ENCODE data around the gene RBX1. TPM values are rescaled to one million over a fixed set of nuclear protein-coding genes. Genes with fewer than 3 reads are reported as not detected.
"Not testable (repeated sequence)": the region's sequence is repeated elsewhere in the genome, so short reads cannot be mapped to it uniquely, and the experiment has no call there.

RBX1 gene
- polyA plus RNA-seq, 3 donors = 42.7 to 247 (median 224) TPM

DNA sequence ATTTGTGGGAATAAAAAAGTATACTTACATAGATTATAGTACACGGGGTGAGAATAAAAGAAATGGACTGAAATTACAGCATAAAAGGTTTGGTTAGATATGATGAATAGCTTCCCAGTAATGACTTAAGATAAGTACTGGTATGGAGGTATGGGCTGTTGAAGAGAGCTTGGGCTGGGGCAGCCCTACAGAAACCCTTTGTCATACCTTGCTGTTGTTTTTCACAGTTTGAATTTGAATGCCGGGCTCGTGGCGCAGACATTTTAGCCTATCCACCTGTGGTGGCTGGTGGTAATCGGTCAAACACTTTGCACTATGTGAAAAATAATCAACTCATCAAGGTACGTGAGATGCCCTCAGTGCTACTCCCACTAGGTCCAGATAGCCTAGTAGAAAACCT is 42.3 kb upstream of the RBX1 start:
- H3K9me3 Mint-ChIP-seq = no peaks in the 10 kb centered on the region

DNA sequence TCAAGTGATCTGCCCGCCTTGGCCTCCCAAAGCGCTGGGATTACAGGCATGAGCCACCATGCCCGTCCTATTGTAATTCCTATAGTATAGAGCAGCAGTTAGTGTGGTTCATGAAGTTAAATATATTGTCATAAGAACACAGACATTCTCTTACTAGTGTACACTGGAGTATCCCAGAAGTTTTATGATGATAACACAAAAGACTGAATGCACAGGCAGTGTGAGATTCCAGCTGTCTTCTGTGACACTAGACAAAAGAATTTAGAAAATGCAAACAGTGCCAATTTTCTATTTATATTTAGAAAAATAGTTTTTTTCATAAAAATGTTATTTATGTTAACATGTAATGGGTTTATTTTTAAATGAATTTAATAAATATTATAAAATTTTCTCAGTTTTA is 39.4 kb upstream of the RBX1 start:
- H3K36me3 Mint-ChIP-seq = peaks cover 26 to 40% of the 10 kb centered on the region in 2 donors
- H3K4me1 Mint-ChIP-seq = no peaks in the 10 kb centered on the region
- H3K79me2 ChIP-seq (ENCODE audit: insufficient read depth, low read length) = no peaks in the 10 kb centered on the region
- WGBS (ENCODE audit: insufficient coverage) = no CpG with 5 or more reads among the region's 3 CpGs
- H3K4me3 Mint-ChIP-seq = no peak overlapping the region
- no peaks in the 10 kb centered on the region for H3K27me3 ChIP-seq (ENCODE audit: control insufficient read depth in 2 of 2, insufficient read depth in 2 of 2, low read length in 2 of 2)
- H3K9me3 Mint-ChIP-seq = no peaks in the 10 kb centered on the region
- H3K4me3 ChIP-seq (replicated peaks in 1 of 3; ENCODE audit: low read depth in 2 of 3, low read length in 3 of 3) = no peak overlapping the region
- H3K4me2 ChIP-seq (replicated peaks; ENCODE audit: extremely low read depth, low read length, poor library complexity, severe bottlenecking) = no peak overlapping the region
- H3K27me3 Mint-ChIP-seq (ENCODE audit: low read depth in 3 of 3) = peaks cover 0 to 2% (median 0%) of the 10 kb centered on the region in 3 donors
- H3K36me3 ChIP-seq (replicated peaks in 1 of 2; ENCODE audit: control insufficient read depth in 1 of 2, insufficient read depth in 2 of 2, low read length in 2 of 2) = peaks cover 3 to 40% of the 10 kb centered on the region in 2 donors
- H2AFZ ChIP-seq (ENCODE audit: insufficient read depth, low read depth, low read length, poor library complexity, severe bottlenecking) = no peak overlapping the region
- H3K27ac Mint-ChIP-seq = peak overlapping the region in 1 of 7 donors; percentile 58
- TF ChIP-seq, protein P1, sequence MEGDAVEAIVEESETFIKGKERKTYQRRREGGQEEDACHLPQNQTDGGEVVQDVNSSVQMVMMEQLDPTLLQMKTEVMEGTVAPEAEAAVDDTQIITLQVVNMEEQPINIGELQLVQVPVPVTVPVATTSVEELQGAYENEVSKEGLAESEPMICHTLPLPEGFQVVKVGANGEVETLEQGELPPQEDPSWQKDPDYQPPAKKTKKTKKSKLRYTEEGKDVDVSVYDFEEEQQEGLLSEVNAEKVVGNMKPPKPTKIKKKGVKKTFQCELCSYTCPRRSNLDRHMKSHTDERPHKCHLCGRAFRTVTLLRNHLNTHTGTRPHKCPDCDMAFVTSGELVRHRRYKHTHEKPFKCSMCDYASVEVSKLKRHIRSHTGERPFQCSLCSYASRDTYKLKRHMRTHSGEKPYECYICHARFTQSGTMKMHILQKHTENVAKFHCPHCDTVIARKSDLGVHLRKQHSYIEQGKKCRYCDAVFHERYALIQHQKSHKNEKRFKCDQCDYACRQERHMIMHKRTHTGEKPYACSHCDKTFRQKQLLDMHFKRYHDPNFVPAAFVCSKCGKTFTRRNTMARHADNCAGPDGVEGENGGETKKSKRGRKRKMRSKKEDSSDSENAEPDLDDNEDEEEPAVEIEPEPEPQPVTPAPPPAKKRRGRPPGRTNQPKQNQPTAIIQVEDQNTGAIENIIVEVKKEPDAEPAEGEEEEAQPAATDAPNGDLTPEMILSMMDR (IDR thresholded peaks at IDR 0.05) = no peak
- intact Hi-C loops (cut with micrococcal nuclease) = no loop called here
- H3K9me3 ChIP-seq (replicated peaks in 1 of 2; ENCODE audit: control insufficient read depth in 1 of 2, insufficient read depth in 1 of 2, low read length in 2 of 2) = no peaks in the 10 kb centered on the region
- H3K4me1 ChIP-seq (ENCODE audit: control insufficient read depth in 1 of 2, insufficient read depth in 2 of 2, low read length in 2 of 2) = no peaks in the 10 kb centered on the region
- H3K27ac ChIP-seq (ENCODE audit: low read depth in 1 of 2, low read length in 2 of 2) = no peak overlapping the region
- H3K9ac ChIP-seq (ENCODE audit: insufficient read depth, low read length, poor library complexity, severe bottlenecking) = no peak overlapping the region
- no peaks in the 10 kb centered on the region for H4K20me1 ChIP-seq (ENCODE audit: insufficient read depth, low read length)
- DNase-seq = no peak

More for the DNA sequence above, 42.3 kb upstream of the RBX1 start:
- H3K36me3 ChIP-seq (replicated peaks in 1 of 2; ENCODE audit: control insufficient read depth in 1 of 2, insufficient read depth in 2 of 2, low read length in 2 of 2) = peaks cover 4 to 24% of the 10 kb centered on the region in 2 donors
- no peaks in the 10 kb centered on the region for H3K27me3 ChIP-seq (ENCODE audit: control insufficient read depth in 2 of 2, insufficient read depth in 2 of 2, low read length in 2 of 2)
- H3K4me3 ChIP-seq (replicated peaks in 1 of 3; ENCODE audit: low read depth in 2 of 3, low read length in 3 of 3) = no peak overlapping the region
- H3K27ac Mint-ChIP-seq = peak overlapping the region in 1 of 7 donors; percentile 27
- TF ChIP-seq, protein P1 (IDR thresholded peaks at IDR 0.05) = no peak
- H3K4me2 ChIP-seq (replicated peaks; ENCODE audit: extremely low read depth, low read length, poor library complexity, severe bottlenecking) = no peak overlapping the region
- no peak overlapping the region for H3K27ac ChIP-seq (ENCODE audit: low read depth in 1 of 2, low read length in 2 of 2)
- peaks cover 14 to 31% of the 10 kb centered on the region in 2 donors for H3K36me3 Mint-ChIP-seq
- no peaks in the 10 kb centered on the region for H3K79me2 ChIP-seq (ENCODE audit: insufficient read depth, low read length)
- DNase-seq = no peak
- no peak overlapping the region for H3K9ac ChIP-seq (ENCODE audit: insufficient read depth, low read length, poor library complexity, severe bottlenecking)
- H3K27me3 Mint-ChIP-seq (ENCODE audit: low read depth in 3 of 3) = no peaks in the 10 kb centered on the region
- H3K4me3 Mint-ChIP-seq = no peak overlapping the region
- H4K20me1 ChIP-seq (ENCODE audit: insufficient read depth, low read length) = no peaks in the 10 kb centered on the region
- no peaks in the 10 kb centered on the region for H3K9me3 ChIP-seq (replicated peaks in 1 of 2; ENCODE audit: control insufficient read depth in 1 of 2, insufficient read depth in 1 of 2, low read length in 2 of 2)
- intact Hi-C loops (cut with micrococcal nuclease) = no loop called here
- H3K4me1 ChIP-seq (ENCODE audit: control insufficient read depth in 1 of 2, insufficient read depth in 2 of 2, low read length in 2 of 2) = no peaks in the 10 kb centered on the region
- no peak overlapping the region for H2AFZ ChIP-seq (ENCODE audit: insufficient read depth, low read depth, low read length, poor library complexity, severe bottlenecking)
- WGBS (ENCODE audit: insufficient coverage) = 80% methylated on average over 1 of the region's 6 CpGs
- no peaks in the 10 kb centered on the region for H3K4me1 Mint-ChIP-seq

GRCh38 chr22:40912987-40913386 is 38.2 kb upstream of the RBX1 start:
- H4K20me1 ChIP-seq (ENCODE audit: insufficient read depth, low read length); H3K9ac ChIP-seq (ENCODE audit: insufficient read depth, low read length, poor library complexity, severe bottlenecking); H3K27ac ChIP-seq (ENCODE audit: low read depth in 1 of 2, low read length in 2 of 2); H2AFZ ChIP-seq (ENCODE audit: insufficient read depth, low read depth, low read length, poor library complexity, severe bottlenecking); H3K27ac Mint-ChIP-seq; H3K4me2 ChIP-seq (replicated peaks; ENCODE audit: extremely low read depth, low read length, poor library complexity, severe bottlenecking); H3K4me3 Mint-ChIP-seq; H3K9me3 Mint-ChIP-seq; intact Hi-C loops (cut with micrococcal nuclease); DNase-seq; H3K79me2 ChIP-seq (ENCODE audit: insufficient read depth, low read length); H3K4me1 ChIP-seq (ENCODE audit: control insufficient read depth in 1 of 2, insufficient read depth in 2 of 2, low read length in 2 of 2); H3K27me3 Mint-ChIP-seq (ENCODE audit: low read depth in 3 of 3); H3K4me1 Mint-ChIP-seq; H3K9me3 ChIP-seq (replicated peaks in 1 of 2; ENCODE audit: control insufficient read depth in 1 of 2, insufficient read depth in 1 of 2, low read length in 2 of 2); H3K4me3 ChIP-seq (replicated peaks in 1 of 3; ENCODE audit: low read depth in 2 of 3, low read length in 3 of 3); H3K27me3 ChIP-seq (ENCODE audit: control insufficient read depth in 2 of 2, insufficient read depth in 2 of 2, low read length in 2 of 2): not testable (repeated sequence)
- WGBS (ENCODE audit: insufficient coverage) = 100% methylated on average over 2 of the region's 6 CpGs
- H3K36me3 Mint-ChIP-seq = peaks cover 31 to 41% of the 10 kb centered on the region in 2 donors
- H3K36me3 ChIP-seq (replicated peaks in 1 of 2; ENCODE audit: control insufficient read depth in 1 of 2, insufficient read depth in 2 of 2, low read length in 2 of 2) = peaks cover 2 to 46% of the 10 kb centered on the region in 2 donors
